ENCODE results near the gene SLC12A8. TPM values are rescaled to one million over a fixed set of nuclear protein-coding genes. Genes with fewer than 3 reads are reported as not detected.

SLC12A8 gene
- total RNA-seq, 1 donor from 2014 or later = 13.6 TPM

DNA sequence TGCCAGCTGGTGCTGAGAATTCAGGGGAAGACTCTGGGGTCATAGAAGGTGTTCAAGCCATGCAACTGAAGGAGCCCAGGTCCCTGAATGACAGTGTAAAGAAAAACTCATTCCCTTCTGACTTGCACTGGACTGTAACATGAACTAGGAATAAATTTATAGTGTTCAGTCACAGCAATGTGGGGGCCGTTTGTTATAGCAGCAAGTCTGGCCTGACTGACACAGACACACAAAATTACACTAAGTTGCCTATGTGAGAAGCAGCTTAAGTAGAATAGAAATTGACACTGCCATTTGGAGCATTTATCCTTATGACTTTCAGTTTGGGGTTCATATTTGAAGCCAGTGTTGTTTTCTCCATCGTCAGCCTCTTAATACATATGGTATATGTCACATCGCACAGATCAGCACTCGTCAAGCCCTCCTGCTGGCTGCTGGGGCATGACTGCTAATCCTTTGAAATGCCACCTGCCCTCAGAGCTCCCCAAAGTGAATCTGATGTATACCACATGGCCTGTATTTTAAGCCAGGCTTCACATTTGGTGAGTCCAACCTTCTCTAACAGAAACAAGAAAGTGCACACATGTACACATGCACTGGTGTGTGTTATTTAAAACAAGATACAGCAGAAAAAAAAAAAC, 139.7 kb downstream of the SLC12A8 start:
- TF ChIP-seq, protein P1, sequence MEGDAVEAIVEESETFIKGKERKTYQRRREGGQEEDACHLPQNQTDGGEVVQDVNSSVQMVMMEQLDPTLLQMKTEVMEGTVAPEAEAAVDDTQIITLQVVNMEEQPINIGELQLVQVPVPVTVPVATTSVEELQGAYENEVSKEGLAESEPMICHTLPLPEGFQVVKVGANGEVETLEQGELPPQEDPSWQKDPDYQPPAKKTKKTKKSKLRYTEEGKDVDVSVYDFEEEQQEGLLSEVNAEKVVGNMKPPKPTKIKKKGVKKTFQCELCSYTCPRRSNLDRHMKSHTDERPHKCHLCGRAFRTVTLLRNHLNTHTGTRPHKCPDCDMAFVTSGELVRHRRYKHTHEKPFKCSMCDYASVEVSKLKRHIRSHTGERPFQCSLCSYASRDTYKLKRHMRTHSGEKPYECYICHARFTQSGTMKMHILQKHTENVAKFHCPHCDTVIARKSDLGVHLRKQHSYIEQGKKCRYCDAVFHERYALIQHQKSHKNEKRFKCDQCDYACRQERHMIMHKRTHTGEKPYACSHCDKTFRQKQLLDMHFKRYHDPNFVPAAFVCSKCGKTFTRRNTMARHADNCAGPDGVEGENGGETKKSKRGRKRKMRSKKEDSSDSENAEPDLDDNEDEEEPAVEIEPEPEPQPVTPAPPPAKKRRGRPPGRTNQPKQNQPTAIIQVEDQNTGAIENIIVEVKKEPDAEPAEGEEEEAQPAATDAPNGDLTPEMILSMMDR (IDR thresholded peaks at IDR 0.05; ENCODE audit: insufficient read depth, low read length, poor library complexity, severe bottlenecking) = no peak
- DNase-seq (ENCODE audit: low read depth) = no peak
- no peaks in the 10 kb centered on the region for H3K27me3 ChIP-seq (ENCODE audit: control insufficient read depth, insufficient read depth, low read length)
- H3K4me3 ChIP-seq (ENCODE audit: low read depth, low read length) = no peak overlapping the region
- no peaks in the 10 kb centered on the region for H3K36me3 ChIP-seq (ENCODE audit: control insufficient read depth, insufficient read depth, low read length)

DNA sequence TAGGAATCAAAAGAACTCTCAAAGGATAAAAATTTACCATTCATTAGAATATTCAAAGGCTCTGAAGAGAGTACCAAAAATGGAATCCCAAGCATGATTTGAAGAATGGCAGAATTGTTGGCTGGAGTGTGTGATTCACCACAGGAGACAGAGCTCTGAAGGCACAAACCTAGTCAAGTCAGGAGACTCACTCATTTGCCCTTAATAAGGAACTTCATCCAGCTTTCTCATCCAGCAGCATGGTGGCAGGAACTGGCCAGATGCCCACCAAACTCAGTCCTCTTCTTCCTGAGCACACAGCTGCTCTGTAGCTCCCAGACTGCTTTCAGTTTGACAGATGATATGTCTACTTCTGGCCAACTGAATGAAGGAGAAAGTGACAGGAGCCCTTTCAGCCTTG, 140.2 kb downstream of the SLC12A8 start:
- no peak overlapping the region for H3K4me3 ChIP-seq (ENCODE audit: low read depth, low read length)
- H3K36me3 ChIP-seq (ENCODE audit: control insufficient read depth, insufficient read depth, low read length) = no peaks in the 10 kb centered on the region
- H3K27me3 ChIP-seq (ENCODE audit: control insufficient read depth, insufficient read depth, low read length) = no peaks in the 10 kb centered on the region
- DNase-seq (ENCODE audit: low read depth) = no peak
- TF ChIP-seq, protein P1 (IDR thresholded peaks at IDR 0.05; ENCODE audit: insufficient read depth, low read length, poor library complexity, severe bottlenecking) = no peak

DNA sequence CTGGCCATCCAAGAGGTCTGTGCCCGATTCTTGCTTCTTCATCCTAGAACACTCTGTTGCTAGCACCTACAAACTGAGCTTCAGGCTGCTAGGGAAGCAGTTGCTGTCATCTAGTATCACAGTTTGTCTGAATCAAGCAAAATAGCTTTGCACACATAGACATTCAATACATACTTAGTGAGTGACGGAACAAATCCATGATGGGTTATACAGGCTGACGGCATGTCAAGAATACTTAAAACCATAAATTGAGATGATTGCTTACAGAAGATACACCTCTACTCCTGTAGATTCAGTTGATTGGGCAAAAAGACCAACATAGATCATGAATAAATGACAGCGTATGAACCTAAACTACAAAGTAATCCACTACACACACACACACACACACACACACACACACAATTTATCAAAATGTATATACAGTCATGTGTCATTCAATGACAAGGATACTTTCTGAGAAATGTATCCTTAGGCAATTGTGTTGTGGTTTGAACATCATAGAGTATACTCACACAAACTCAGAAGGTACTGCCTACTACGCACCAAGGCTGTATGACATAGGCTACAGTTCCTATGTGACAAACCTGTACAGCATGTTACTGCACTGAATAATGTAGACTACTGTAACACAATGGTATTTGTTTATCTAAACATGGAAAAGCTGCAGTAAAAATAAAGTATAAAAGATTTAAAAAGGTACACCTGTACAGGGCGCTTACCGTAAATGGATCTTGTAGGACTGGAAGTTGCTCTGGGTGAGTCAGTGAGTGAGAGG, 142.4 kb downstream of the SLC12A8 start:
- no peaks in the 10 kb centered on the region for H3K27me3 ChIP-seq (ENCODE audit: control insufficient read depth, insufficient read depth, low read length)
- no peak for DNase-seq (ENCODE audit: low read depth)
- no peak overlapping the region for H3K4me3 ChIP-seq (ENCODE audit: low read depth, low read length)
- no peaks in the 10 kb centered on the region for H3K36me3 ChIP-seq (ENCODE audit: control insufficient read depth, insufficient read depth, low read length)
- TF ChIP-seq, protein P1 (IDR thresholded peaks at IDR 0.05; ENCODE audit: insufficient read depth, low read length, poor library complexity, severe bottlenecking) = no peak

DNA sequence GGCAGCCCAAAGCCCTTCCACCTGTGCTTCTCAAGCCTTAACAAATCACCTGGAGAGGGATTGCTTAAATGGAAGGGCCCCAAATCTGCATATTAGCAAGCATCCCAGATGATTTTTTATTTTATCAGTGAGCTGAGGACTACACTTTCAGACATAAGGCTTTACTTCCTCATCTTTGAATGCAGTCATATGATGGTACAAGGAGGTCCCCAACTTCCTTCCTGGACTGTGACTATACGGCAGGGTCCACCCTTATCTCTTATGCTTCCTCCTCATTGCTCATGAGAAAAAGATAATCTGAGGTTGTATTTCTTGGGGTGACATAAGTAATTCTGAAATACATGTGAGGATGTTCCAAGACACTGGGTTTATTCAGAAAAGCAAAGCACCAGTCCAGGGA, 143.1 kb downstream of the SLC12A8 start:
- TF ChIP-seq, protein P1 (IDR thresholded peaks at IDR 0.05; ENCODE audit: insufficient read depth, low read length, poor library complexity, severe bottlenecking) = no peak
- Histone ChIP-seq H3K36me3 (ENCODE audit: control insufficient read depth, insufficient read depth, low read length) (no peaks in the 10 kb centered on the region), H3K4me3 (ENCODE audit: low read depth, low read length) (no peak overlapping the region), H3K27me3 (ENCODE audit: control insufficient read depth, insufficient read depth, low read length) (no peaks in the 10 kb centered on the region)
- DNase-seq (ENCODE audit: low read depth) = no peak

DNA sequence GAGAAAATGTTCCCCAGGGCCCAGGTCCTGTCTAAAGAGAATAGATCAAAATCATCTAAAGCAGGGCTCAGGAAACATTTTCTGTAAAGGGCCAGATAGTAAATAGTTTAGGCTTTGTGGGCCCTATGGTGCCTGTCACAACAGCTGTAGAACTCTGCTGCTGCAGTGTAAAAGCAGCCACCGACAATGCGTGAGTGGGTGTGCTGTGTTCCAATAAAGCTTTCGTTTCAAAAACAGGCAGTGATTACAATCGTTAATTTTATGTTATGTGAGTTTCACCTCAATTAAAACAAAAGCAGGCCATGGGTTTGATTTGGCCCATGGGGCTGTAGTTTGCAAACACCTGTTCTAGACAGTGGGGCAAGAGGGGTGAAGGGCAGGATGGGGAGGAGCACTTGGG, 144.3 kb downstream of the SLC12A8 start:
- TF ChIP-seq, protein P1 (IDR thresholded peaks at IDR 0.05; ENCODE audit: insufficient read depth, low read length, poor library complexity, severe bottlenecking) = no peak
- Histone ChIP-seq H3K4me3 (ENCODE audit: low read depth, low read length) (no peak overlapping the region), H3K27me3 (ENCODE audit: control insufficient read depth, insufficient read depth, low read length) (no peaks in the 10 kb centered on the region), H3K36me3 (ENCODE audit: control insufficient read depth, insufficient read depth, low read length) (no peaks in the 10 kb centered on the region)
- DNase-seq (ENCODE audit: low read depth) = no peak
